Endothelial cell of umbilical vein (primary cell): ENCODE results near the gene SHISA7. TPM values are rescaled to one million over a fixed set of nuclear protein-coding genes. Genes with fewer than 3 reads are reported as not detected.
A peak's percentile ranks its signal among the peaks of the same experiment; 100 is the strongest.

Experiments
- BruUV-seq: library from RNA; stranded (reverse); fragments of 400-500 nt; replicated peaks from 2 replicates; lab custom pipeline; 2021; lab: Mats Ljungman, UMichigan
- CTCF ChIA-PET: fragments of 300-600, 350-600 bp; sonication (Branson Sonifier 250); formaldehyde crosslinking; loops from one replicate; lab custom pipeline; 2021; ENCODE audit warnings: antibody characterized with exemption, inconsistent platforms; lab: Charles Lee
- POLR2A ChIA-PET: fragments of 300-600, 350-600 bp; sonication (Branson Sonifier 250); formaldehyde crosslinking; loops from one replicate; lab custom pipeline; 2021; ENCODE audit warnings: antibody characterized with exemption, inconsistent platforms; lab: Charles Lee
- DNase-seq: peaks from one replicate; pipeline ENCODE4 v3.0.0-alpha.2; 2011; ENCODE audit warnings: low read depth, low spot score
- FAIRE-seq: peaks from 2 replicates; lab custom pipeline; 2011; peaks lifted over from hg19 to GRCh38; lab: Jason Lieb, UNC
- H2AFZ ChIP-seq: 2 replicates; pipeline ENCODE4 v1.6.0; 2012; ENCODE audit warnings: low read depth, low read length, control low read depth, inconsistent platforms
- H3K27ac ChIP-seq: 2 replicates; pipeline ENCODE4 v1.5.1; 2011; ENCODE audit warnings: low read depth, mild to moderate bottlenecking, control low read depth, low read length, moderate library complexity; ENCODE audit not compliant: insufficient read depth
- H3K27me3 ChIP-seq, 2 experiments: 2 replicates each; pipeline versions ENCODE4 v1.6.0 to v1.6.1; 2011; ENCODE audit warnings: low read length in 2 of 2, mixed read lengths in 1 of 2; ENCODE audit not compliant: control insufficient read depth in 2 of 2, insufficient read depth in 2 of 2
- H3K36me3 ChIP-seq, 2 experiments: 2 replicates in 1 of 2; 3 replicates in 1 of 2; pipeline ENCODE4 v1.5.1; 2011; ENCODE audit warnings: low read length in 2 of 2, mild to moderate bottlenecking in 1 of 2, moderate library complexity in 1 of 2; ENCODE audit not compliant: control insufficient read depth in 2 of 2, insufficient read depth in 2 of 2; ENCODE audit errors: extremely low read depth in 1 of 2
- H3K4me1 ChIP-seq: 3 replicates; pipeline ENCODE4 v1.5.1; 2011; ENCODE audit warnings: mild to moderate bottlenecking, low read length; ENCODE audit not compliant: control insufficient read depth, insufficient read depth; ENCODE audit errors: extremely low read depth
- H3K4me2 ChIP-seq: 2 replicates; pipeline ENCODE4 v1.6.1; 2011; ENCODE audit warnings: low read length, control low read depth, mixed read lengths; ENCODE audit not compliant: insufficient read depth
- H3K4me3 ChIP-seq, 3 experiments: fragments of 200-600 bp in 1 of 3; sonication (generic), shearing (Covaris generic) in 1 of 3; replicated peaks in 1 of 3; 2 replicates each; pipeline ENCODE4 v1.5.1; 2011 to 2016; ENCODE audit warnings: control low read depth in 3 of 3, low read length in 3 of 3, mild to moderate bottlenecking in 2 of 3, inconsistent platforms in 1 of 3, low read depth in 1 of 3, moderate library complexity in 1 of 3; ENCODE audit not compliant: insufficient read depth in 1 of 3
- H3K79me2 ChIP-seq: 2 replicates; pipeline ENCODE4 v1.6.0; 2012; ENCODE audit warnings: low read length, inconsistent platforms; ENCODE audit not compliant: control insufficient read depth, insufficient read depth
- H3K9ac ChIP-seq: replicated peaks from 2 replicates; pipeline ENCODE3; 2011; ENCODE audit warnings: low read length, control low read depth; ENCODE audit not compliant: insufficient read depth; ENCODE audit errors: extremely low read depth
- H3K9me1 ChIP-seq: replicated peaks from 3 replicates; pipeline ENCODE4 v1.6.0; 2011; ENCODE audit warnings: mild to moderate bottlenecking, low read length; ENCODE audit not compliant: control insufficient read depth, insufficient read depth; ENCODE audit errors: extremely low read depth
- H3K9me3 ChIP-seq: replicated peaks from 2 replicates; pipeline ENCODE4 v1.5.1; 2012; ENCODE audit warnings: low read length, inconsistent platforms; ENCODE audit not compliant: control insufficient read depth, insufficient read depth
- H4K20me1 ChIP-seq: replicated peaks from 2 replicates; pipeline ENCODE3; 2011; ENCODE audit warnings: mild to moderate bottlenecking, low read length; ENCODE audit not compliant: control insufficient read depth, insufficient read depth; ENCODE audit errors: extremely low read depth
- EZH2 ChIP-seq: IDR thresholded peaks from 2 replicates; pipeline ENCODE4 v1.6.1; 2012; ENCODE audit warnings: borderline replicate concordance, low read depth, mild to moderate bottlenecking, moderate library complexity, low read length, inconsistent platforms; ENCODE audit not compliant: severe bottlenecking
- FOS ChIP-seq: IDR thresholded peaks from 2 replicates; pipeline ENCODE4 v1.6.1; 2011; ENCODE audit warnings: mild to moderate bottlenecking, low read length, moderate library complexity, borderline replicate concordance; ENCODE audit not compliant: insufficient read depth
- GATA2 ChIP-seq: IDR thresholded peaks from 2 replicates; pipeline ENCODE4 v1.7.0; 2011; ENCODE audit warnings: low read depth, mild to moderate bottlenecking, moderate library complexity, mixed read lengths, low read length; ENCODE audit not compliant: insufficient read length, insufficient read depth
- JUN ChIP-seq: IDR thresholded peaks from 2 replicates; pipeline ENCODE4 v1.6.1; 2011; ENCODE audit warnings: borderline replicate concordance, low read depth; ENCODE audit not compliant: insufficient read length, insufficient read depth
- MAX ChIP-seq: IDR thresholded peaks from 2 replicates; pipeline ENCODE4 v1.6.1; 2011; ENCODE audit not compliant: insufficient read depth, insufficient read length
- MYC ChIP-seq: IDR thresholded peaks from one replicate; pipeline ENCODE4 v1.6.1; 2011; ENCODE audit warnings: mild to moderate bottlenecking, low read depth, low read length
- POLR2A ChIP-seq: IDR thresholded peaks from 2 replicates; pipeline ENCODE4 v1.6.1; 2012; ENCODE audit warnings: low read depth, mild to moderate bottlenecking, control low read depth, low read length
- POLR2AphosphoS5 ChIP-seq: IDR thresholded peaks from 2 replicates; pipeline ENCODE4 v1.6.1; 2012; ENCODE audit warnings: low read depth, mild to moderate bottlenecking, control low read depth, low read length, moderate library complexity; ENCODE audit not compliant: insufficient read depth
- dilution Hi-C: fragments of 300-500 bp; cut with MboI; formaldehyde crosslinking; loops from one replicate; pipeline ENCODE4 v1.15.0; 2019; ENCODE audit warnings: low sequenced_read_pairs; ENCODE audit not compliant: extremely low pct_ligation_motif_present
- intact Hi-C: fragments of 100-400 bp; cut with micrococcal nuclease; formaldehyde crosslinking; loops from one replicate; pipeline ENCODE4 v1.10.0; 2022
- polyA plus RNA-seq, 4 experiments: library from polyadenylated mRNA; depleted of rRNA in 3 of 4; stranded (reverse) in 3 of 4; unstranded in 1 of 4; fragments of >200 nt; gene quantifications; 2 replicates each; pipeline versions ENCODE4 v1.2.1 to v1.2.3, GENCODE V29; 2011 to 2012; ENCODE audit warnings: missing spikeins in 1 of 4
- total RNA-seq: library from RNA; stranded (reverse); gene quantifications from 2 replicates; pipeline ENCODE4 v1.2.3, GENCODE V29; 2021
- TF ChIP-seq, protein P1 (sequence below), 2 donors: IDR thresholded peaks; 1 replicate in 1 of 2; 2 replicates in 1 of 2; pipeline ENCODE4 v1.5.1; 2011; ENCODE audit warnings: low read length in 2 of 2, mild to moderate bottlenecking in 2 of 2, moderate library complexity in 2 of 2, control low read depth in 1 of 2, inconsistent platforms in 1 of 2, low read depth in 1 of 2; ENCODE audit not compliant: insufficient read depth in 1 of 2; ENCODE audit errors: extremely low read depth in 1 of 2

The SHISA7 gene
- total and polyA plus RNA-seq, 2 donors (not counting 3 experiments of a cell fraction or from before 2014, with no cell fraction given): not detected

DNA sequence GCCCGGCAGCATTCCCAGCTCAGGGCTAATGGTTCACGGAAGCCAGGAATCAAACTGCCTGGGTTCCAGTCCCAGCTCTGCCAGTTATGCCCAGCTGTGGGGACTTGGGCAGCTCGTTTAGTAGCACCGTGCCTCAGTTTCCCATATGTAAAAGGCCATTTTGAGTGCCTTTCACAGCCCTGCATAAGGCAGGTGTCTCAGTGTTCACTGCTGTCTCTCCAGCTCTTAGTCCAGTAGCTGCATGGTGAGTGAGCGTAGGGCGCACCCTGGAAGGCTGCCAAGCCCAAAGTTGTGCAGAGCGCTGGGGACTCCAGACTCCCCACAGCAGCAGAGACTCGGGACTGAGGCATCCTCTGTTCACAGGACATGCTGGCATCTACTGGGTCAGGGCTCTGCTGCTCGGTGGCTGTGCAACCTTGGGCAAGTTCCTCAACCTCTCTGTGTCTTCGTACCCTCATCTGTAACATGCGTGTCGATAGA is 51.9 kb downstream of the SHISA7 start:
- no peak overlapping the region for H3K4me3 ChIP-seq
- peaks cover 4% of the 10 kb centered on the region for H4K20me1 ChIP-seq
- POLR2A ChIA-PET: interaction anchor here (1.0 to 1.4 kb wide), 2 partner anchors 17 kb away, joined by 4 to 5 read pairs; partner anchors contain the start of gene UBE2S
- FAIRE-seq (peak; percentile 12), DNase-seq (no peak)
- TF ChIP-seq POLR2AphosphoS5: peak; percentile 55
- TF ChIP-seq POLR2A: peak; percentile 66
- TF ChIP-seq EZH2: no peak
- H3K9me1 ChIP-seq: no peaks in the 10 kb centered on the region
- CTCF ChIA-PET: interaction anchor here (0.5 kb wide), 1 partner anchor 55 kb away, joined by 3 read pairs; no protein-coding TSS in a partner anchor
- H3K4me1 ChIP-seq: peaks cover 20% of the 10 kb centered on the region
- peaks cover 14 to 30% of the 10 kb centered on the region in 2 experiments for H3K36me3 ChIP-seq
- no peaks in the 10 kb centered on the region for H3K27me3 ChIP-seq
- H2AFZ ChIP-seq: no peak overlapping the region
- no peak overlapping the region for H3K9ac ChIP-seq
- no peak overlapping the region for H3K27ac ChIP-seq
- peaks cover 37% of the 10 kb centered on the region for H3K79me2 ChIP-seq
- no peak overlapping the region for H3K4me2 ChIP-seq
- dilution Hi-C loops: no loop called here
- BruUV-seq: no TSS peak
- intact Hi-C loops: no loop called here
- H3K9me3 ChIP-seq: no peaks in the 10 kb centered on the region

- H3K4me2 ChIP-seq: no peak overlapping the region
- FAIRE-seq: peak; percentile 18
Observed at GRCh38 chr19:55390461-55390880, 52.6 kb downstream of the SHISA7 start.

More at GRCh38 chr19:55390461-55390880, 52.6 kb downstream of the SHISA7 start:
- H3K27me3 ChIP-seq: no peaks in the 10 kb centered on the region
- POLR2A ChIA-PET: interaction anchor here (0.6 to 1.4 kb wide), 2 partner anchors 17 to 247 kb away, joined by 3 to 5 read pairs; partner anchors contain the start of gene UBE2S
- BruUV-seq: no TSS peak
- no peak overlapping the region for H3K27ac ChIP-seq
- dilution Hi-C loops (no loop called here), intact Hi-C loops (no loop called here)
- no peaks in the 10 kb centered on the region for H3K9me3 ChIP-seq
- CTCF ChIA-PET: interaction anchor here (1.1 to 1.9 kb wide), 2 partner anchors 89 to 98 kb away, joined by 3 to 8 read pairs; no protein-coding TSS in a partner anchor
- peaks cover 20% of the 10 kb centered on the region for H3K4me1 ChIP-seq
- peaks cover 41% of the 10 kb centered on the region for H3K79me2 ChIP-seq
- no peak for DNase-seq
- no peaks in the 10 kb centered on the region for H3K9me1 ChIP-seq
- peaks cover 14 to 30% of the 10 kb centered on the region in 2 experiments for H3K36me3 ChIP-seq
- peaks cover 4% of the 10 kb centered on the region for H4K20me1 ChIP-seq
- H3K9ac ChIP-seq: no peak overlapping the region
- no peak for TF ChIP-seq GATA2
- no peak for TF ChIP-seq FOS
- TF ChIP-seq JUN: no peak
- TF ChIP-seq, protein P1, sequence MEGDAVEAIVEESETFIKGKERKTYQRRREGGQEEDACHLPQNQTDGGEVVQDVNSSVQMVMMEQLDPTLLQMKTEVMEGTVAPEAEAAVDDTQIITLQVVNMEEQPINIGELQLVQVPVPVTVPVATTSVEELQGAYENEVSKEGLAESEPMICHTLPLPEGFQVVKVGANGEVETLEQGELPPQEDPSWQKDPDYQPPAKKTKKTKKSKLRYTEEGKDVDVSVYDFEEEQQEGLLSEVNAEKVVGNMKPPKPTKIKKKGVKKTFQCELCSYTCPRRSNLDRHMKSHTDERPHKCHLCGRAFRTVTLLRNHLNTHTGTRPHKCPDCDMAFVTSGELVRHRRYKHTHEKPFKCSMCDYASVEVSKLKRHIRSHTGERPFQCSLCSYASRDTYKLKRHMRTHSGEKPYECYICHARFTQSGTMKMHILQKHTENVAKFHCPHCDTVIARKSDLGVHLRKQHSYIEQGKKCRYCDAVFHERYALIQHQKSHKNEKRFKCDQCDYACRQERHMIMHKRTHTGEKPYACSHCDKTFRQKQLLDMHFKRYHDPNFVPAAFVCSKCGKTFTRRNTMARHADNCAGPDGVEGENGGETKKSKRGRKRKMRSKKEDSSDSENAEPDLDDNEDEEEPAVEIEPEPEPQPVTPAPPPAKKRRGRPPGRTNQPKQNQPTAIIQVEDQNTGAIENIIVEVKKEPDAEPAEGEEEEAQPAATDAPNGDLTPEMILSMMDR (IDR thresholded peaks at IDR 0.05; ENCODE audit: extremely low read depth in 1 of 2, insufficient read depth in 1 of 2, low read depth in 1 of 2, low read length in 2 of 2): no peak
- TF ChIP-seq POLR2AphosphoS5: no peak
- TF ChIP-seq POLR2A: no peak
- TF ChIP-seq EZH2: no peak
- no peak for TF ChIP-seq MAX
- TF ChIP-seq MYC: no peak
- no peak overlapping the region for H2AFZ ChIP-seq
- no peak overlapping the region for H3K4me3 ChIP-seq
